Left cardiac atrium (tissue), 4 donors: Measurements from ENCODE around the gene PHKB. TPM values are rescaled to one million over a fixed set of nuclear protein-coding genes. Genes with fewer than 3 reads are reported as not detected.
"Not testable (repeated sequence)": the region's sequence is repeated elsewhere in the genome, so short reads cannot be mapped to it uniquely, and the experiment has no call there.

Experiments used
- ATAC-seq, 2 donors: fragments of 200-7000 bp; cut with Tn5 transposase; one replicate each; pipeline ENCODE4 v1.9.1; 2020; ENCODE audit warnings: mild to moderate bottlenecking in 2 of 2, moderate library complexity in 2 of 2
- DNase-seq: peaks from one replicate; pipeline ENCODE4 v3.0.0-alpha.2; 2020
- intact Hi-C, 2 donors: fragments of 100-400 bp; cut with DNase I; formaldehyde crosslinking; loops; one replicate each; pipeline versions ENCODE4 v1.14.1 to v1.15.1; 2022 to 2023
- long read RNA-seq: library from polyadenylated mRNA; unstranded; transcript quantifications from one replicate; pipeline ENCODE4 v2.0.0, GENCODE V29; 2021
- total RNA-seq, 2 donors: library from RNA; stranded (reverse); fragmentation: NEBNext Ultra II Directional; extraction: Animal tissue kit (Norgen Biotek cat#: 25700); gene quantifications; one replicate each; pipeline ENCODE4 v1.2.1, GENCODE V29; 2021
- donor health status: DM: no; HTN: yes; CAD: no.
- donor health status: DM: no; HTN: yes; CAD: no; lungs with severe emphysema.
- donor health status: DM: yes; HTN: yes; CAD: no.
- donor health status: Dilated cardiomyopathy.

Gene PHKB
- total RNA-seq, result 10 to 100 TPM; 47.7 to 53.5 TPM
- long read RNA-seq, full-length matches to known transcripts, result 33 of 46 reads
- long read RNA-seq, partial matches to known transcripts, result 7 of 46 reads
- long read RNA-seq, other reads (novel, unspliced or antisense), result 6 of 46 reads

DNA sequence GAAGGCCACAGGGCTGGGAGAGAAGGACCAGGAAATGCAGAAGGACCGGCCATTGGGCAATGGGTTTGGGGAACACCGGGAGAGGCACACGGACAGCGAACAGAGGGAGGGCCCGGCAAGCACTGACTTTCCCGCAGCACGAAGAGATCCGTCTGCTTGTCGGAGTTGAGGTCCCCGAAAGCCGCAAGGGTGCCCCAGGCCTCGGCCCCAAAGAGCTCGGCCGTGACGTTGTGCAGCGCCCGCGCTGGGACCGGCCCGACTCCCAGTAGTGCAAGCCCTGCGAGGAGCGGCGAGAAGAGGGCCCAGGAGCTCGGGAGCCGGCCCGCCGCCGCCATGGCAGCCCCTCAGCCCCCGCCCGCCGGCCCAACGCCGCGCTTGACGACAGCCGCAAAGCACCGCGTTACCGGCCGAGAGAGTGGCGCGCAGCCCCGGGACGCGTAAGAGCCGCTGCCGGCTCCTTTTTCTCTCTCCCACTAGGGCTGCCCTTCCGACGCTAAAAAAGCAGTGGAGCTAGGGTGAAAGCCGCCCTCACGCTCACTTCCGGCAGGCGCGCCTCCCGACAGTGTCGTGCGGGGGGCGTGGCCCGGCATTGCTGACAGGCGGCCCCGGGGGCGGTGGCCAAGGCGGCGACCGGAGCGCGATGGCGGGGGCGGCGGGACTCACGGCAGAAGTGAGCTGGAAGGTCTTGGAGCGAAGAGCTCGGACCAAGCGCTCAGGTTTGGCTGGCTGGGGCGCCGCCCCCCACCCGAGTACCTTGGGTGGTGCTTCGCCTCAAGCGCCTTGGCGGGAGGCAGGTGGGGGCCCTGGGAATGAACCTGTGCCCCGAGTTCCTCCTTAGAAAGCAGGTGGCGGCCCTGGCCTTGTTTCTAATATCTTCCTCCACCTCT, at the start of gene PHKB, which contains the start of gene ITFG1:
TSS of gene PHKB (plus strand) at position 621 of the 887 bp plus-strand sequence. CDS start at position 641, 20 bp downstream.
TSS of gene ITFG1 (minus strand) at position 353 of the 887 bp plus-strand sequence. CDS start at position 335, 18 bp downstream.
- DNase-seq (peak; percentile 95), ATAC-seq (peak; percentile 96 to 97)
- intact Hi-C loops, result loop anchor here in 1 of 2 donors (10.0 kb wide), 1 partner anchor 64 kb away; no protein-coding TSS in a partner anchor

DNA sequence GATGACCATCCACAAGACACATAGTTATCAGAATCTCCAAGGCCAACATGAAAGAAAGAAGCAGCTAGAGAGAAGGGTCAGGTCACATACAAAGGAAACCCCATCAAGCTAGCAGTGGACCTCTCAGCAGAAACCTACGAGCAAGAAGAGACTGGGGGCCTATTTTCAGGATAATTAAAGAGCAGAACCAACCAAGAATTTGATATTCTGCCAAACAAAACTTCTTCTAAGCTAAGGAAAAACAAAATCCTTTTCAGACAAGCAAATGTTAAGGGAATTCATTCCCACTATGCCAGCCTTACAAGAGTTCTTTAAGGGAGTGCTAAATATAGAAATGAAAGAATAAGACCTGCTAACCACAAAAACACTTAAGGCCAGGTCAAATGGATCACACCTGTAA, 48.1 kb upstream of the PHKB start:
- DNase-seq, result no peak
- no peak for ATAC-seq
- intact Hi-C loops, result no loop called here

DNA sequence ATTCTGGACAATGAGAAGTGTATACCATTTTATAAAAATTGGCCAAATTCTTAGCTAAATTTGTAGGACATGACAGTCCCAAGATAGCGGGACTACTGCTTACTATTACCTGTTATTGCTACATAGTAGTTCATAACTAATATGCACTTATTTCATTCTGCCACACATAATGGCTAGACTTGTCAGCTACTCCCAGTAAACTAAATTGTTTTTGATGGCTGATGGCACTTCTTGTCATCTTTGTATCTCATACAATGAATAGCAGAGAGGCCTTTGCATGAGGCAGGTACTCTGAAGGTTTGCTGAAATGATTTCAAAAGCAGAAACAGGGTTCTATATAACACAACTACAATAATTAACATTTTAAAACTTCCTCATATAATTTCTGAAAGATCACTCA, 44.3 kb upstream of the PHKB start:
- no peak for ATAC-seq
- intact Hi-C loops, result no loop called here

DNA sequence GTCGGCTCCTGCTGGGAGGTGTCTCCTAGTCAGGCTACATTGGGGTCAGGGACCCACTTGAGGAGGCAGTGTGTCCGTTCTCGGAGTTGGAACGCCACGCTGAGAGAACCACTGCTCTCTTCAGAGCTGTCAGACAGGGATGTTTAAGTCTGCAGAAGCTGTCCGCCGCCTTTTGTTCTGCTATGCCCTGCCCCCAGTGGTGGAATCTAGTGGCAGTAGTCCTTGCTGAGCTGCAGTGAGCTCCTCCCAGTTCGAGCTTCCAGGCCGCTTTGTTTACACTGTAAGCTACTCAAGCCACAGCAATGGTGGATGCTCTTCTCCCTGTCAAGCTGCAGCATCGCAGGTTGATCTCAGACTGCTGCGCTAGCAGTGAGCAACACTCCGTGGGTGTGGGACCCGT, 36.3 kb upstream of the PHKB start:
- ATAC-seq (no peak), DNase-seq (no peak)
- intact Hi-C loops, result no loop called here

More for the DNA sequence above, 44.3 kb upstream of the PHKB start:
- no peak for DNase-seq

DNA sequence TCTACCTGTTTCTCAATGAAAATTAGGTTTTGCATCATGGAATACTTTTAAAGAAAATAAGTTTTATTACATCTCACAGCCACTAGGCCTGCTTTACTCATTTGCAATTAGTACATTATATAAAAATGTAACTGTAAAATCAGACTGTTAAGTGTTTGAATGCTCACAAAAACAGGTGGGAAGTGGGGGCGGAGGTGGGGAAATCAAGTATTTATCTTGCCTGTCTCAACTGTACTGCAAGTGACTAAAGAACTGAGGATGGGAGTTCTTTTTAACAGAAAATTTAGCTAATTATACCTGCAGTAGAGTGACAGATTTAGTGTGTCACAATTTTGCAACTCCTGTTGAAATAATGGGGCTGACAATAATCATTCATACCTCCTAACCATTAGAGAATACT, 34.3 kb upstream of the PHKB start:
- DNase-seq (no peak), ATAC-seq (no peak)
- intact Hi-C loops, result no loop called here

DNA sequence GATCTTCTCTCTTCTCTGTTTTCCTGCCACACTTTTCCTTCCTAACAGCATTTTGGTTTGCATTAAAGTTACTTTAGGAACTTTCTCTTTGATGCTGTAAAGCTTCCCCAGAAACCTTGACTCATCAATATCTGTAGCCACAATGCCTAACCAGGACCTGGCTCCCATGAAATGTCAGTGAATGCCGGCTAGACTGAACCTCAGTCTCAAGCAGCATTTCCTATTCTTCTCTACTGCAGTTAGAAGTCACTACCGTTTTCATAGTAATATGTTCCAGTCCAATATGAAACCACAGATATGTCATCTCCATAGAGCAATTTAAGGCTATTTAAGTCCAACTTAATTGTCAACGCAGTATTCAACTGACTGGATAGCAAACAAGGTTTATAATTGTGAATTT, 29.2 kb upstream of the PHKB start:
- no peak for DNase-seq
- no peak for ATAC-seq
- intact Hi-C loops, result no loop called here

DNA sequence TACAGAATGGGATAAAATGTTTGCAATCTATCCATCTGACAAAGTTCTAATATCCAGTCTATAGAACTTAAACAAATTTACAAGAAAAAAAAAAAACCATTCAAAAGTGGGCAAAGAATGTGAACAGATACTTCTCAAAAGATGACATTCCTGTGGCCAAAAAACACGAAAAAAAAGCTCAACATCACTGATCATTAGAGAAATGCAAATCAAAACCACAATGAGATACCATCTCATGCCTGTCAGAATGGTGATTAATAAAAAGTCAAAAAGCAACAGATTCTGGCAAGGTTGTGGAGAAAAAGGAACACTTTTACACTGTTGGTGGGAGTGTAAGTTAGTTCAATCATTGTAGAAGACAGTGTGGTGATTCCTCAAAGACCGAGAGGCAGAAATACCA, 26.9 kb upstream of the PHKB start:
- DNase-seq, intact Hi-C loops, ATAC-seq: not testable (repeated sequence)

DNA sequence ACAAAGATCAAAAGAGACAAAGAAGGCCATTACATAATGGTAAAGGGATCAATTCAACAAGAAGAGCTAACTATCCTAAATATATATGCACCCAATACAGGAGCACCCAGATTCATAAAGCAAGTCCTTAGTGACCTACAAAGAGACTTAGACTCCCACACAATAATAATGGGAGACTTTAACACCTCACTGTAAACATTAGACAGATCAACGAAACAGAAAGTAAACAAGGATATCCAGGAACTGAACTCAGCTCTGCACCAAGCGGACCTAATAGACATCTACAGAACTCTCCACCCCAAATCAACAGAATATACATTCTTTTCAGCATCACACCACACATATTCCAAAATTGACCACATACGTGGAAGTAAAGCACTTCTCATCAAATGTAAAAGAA, 21.1 kb upstream of the PHKB start:
- intact Hi-C loops, DNase-seq, ATAC-seq: not testable (repeated sequence)

DNA sequence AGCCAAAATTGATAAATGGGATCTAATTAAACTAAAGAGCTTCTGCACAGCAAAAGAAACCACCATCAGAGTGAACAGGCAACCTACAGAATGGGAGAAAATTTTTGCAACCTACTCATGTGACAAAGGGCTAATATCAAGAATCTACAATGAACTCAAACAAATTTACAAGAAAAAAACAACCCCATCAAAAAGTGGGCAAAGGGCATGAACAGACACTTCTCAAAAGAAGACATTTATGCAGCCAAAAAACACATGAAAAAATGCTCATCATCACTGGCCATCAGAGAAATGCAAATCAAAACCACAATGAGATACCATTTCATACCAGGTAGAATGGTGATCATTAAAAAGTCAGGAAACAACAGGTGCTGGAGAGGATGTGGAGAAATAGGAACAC, 18.2 kb upstream of the PHKB start:
- ATAC-seq, DNase-seq, intact Hi-C loops: not testable (repeated sequence)

DNA sequence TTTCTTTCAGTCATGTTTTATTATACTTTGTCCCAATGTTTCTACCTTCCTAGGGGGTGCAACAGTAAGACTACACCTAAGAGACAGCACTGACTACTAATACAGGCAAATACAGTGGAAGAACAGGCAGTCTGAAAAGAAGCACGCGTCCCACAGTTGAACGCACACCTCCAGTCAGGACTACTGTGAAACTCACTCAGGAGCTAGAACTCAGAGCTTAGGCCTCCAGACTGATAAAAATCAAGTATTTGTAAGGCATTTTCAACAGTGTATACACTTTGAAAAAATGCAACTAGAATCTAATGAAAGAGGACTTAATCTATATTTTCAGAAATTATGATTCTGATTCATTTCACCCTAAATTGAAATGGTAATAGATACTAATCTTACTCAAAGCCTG, 14.7 kb upstream of the PHKB start:
- intact Hi-C loops, result no loop called here

DNA sequence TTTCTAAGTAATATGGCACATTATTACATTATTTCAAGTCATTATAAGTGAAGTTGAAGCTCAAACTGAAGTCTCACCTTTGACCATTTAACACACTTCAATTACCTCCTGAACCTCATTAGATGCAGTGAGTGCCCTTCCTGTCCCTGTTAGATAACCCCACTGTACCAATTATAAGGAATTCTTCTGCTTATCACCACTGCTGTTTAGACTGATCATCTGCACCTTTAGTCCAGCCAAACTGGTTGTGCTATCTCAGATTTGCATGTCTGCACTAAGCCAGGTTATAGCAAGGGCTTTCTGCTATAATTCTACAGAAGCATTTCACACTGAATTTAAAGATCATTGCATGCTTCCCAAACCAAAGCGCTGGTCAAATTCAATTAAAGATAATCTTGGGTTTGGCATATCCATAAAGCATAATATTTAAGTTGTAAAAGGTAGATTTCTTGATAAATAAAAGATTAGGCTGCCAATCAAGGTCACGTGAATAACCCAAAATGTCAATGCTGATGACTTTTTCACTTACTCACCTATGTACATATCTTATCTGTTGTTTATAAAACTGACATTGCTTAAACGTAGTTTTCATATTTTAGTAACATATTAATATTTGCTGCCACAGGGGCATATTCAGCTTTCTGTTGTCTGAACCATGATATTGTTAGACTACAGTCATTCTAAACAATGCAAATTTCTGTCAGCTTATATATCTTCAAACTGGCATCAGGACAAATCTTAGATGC, 12.1 kb upstream of the PHKB start:
- intact Hi-C loops, result no loop called here
- ATAC-seq (no peak), DNase-seq (no peak)

More for the DNA sequence above, 14.7 kb upstream of the PHKB start:
- ATAC-seq, result no peak
- DNase-seq, result no peak

DNA sequence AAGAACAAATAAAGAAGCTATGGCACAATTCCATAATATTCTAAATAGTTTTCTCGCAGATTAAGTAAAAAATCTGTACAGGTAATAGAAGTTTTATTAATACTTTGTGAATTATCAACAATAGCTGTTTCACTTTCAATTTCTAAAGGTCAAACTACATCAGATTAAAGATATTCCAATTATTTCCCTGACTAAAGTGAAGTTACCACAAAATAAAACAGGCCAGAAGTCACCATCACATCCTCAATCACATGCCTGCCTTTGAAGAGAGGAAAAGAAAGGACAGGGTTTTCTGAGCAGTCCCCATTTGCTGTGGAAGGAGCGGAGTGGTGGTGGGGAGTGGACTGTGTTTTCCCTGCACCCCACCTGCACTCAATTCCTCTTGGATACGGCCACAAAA, 11.3 kb upstream of the PHKB start:
- no peak for DNase-seq
- no peak for ATAC-seq

DNA sequence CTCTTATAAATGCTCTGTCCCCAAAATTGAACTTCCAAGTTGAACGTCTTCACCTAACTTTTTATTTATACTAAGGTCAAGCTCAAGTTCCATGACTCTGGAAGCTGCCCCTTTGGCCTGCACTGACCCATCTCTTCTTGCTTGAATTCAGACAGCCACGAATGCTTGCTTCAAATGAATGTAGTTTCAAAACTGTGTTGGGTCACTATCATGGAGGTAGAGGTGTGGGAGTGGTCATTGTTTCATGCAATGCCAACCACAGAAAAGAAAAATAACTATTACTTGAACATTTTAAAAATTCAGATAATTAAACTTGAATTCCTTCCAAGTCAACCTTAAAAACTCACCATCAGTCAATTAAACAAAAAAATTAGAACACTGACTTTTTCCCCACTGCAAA, 2.8 kb upstream of the PHKB start:
- intact Hi-C loops, result loop anchor here in 1 of 2 donors (10.0 kb wide), 1 partner anchor 64 kb away; no protein-coding TSS in a partner anchor
- no peak for ATAC-seq
- DNase-seq, result no peak

More for the DNA sequence above, 11.3 kb upstream of the PHKB start:
- intact Hi-C loops, result loop anchor here in 1 of 2 donors (10.0 kb wide), 1 partner anchor 55 kb away; no protein-coding TSS in a partner anchor

DNA sequence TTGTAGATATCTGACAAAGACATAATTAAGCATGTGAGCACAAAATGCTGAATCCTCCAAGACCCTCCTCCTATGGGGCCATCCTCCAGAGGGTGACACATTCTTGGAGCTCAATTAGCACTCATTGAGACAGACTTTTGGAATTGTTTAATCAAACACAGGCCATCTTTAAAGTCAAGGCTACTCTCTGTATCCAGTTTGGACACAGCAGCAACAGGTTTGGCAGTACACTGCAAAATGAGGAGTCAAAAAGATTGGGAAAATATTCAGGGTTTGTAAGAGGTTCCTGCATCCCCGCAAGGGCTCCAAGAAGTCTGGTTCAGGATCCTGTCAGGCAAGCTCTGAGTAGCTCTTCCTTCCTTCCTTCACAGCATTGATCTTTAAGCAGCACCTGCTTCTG, 1.5 kb upstream of the PHKB start:
- no peak for ATAC-seq
- intact Hi-C loops, result loop anchor here in 1 of 2 donors (10.0 kb wide), 2 partner anchors 65 kb away; no protein-coding TSS in a partner anchor

DNA sequence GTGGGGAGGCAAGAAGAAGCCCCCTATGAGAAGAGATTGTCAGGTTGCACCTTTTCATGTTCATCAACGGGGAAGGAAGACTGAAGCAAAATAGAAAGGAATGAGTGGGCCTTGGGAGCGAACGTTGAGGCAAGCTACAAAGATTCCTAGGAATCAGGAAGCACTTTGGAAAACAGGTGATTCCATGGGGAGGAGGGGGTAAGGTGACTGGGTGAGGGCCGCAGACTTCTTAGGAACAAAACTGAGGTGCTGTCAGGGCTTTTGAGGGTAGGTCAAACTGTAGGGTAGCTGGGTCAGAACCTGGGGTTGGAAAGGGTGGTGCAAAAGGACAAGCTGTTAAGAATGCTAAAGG, 796 bp upstream of the PHKB start:
- DNase-seq, result no peak
- ATAC-seq, result no peak
- intact Hi-C loops, result loop anchor here in 1 of 2 donors (10.0 kb wide), 1 partner anchor 64 kb away; no protein-coding TSS in a partner anchor

More for the DNA sequence above, 1.5 kb upstream of the PHKB start:
- no peak for DNase-seq

DNA sequence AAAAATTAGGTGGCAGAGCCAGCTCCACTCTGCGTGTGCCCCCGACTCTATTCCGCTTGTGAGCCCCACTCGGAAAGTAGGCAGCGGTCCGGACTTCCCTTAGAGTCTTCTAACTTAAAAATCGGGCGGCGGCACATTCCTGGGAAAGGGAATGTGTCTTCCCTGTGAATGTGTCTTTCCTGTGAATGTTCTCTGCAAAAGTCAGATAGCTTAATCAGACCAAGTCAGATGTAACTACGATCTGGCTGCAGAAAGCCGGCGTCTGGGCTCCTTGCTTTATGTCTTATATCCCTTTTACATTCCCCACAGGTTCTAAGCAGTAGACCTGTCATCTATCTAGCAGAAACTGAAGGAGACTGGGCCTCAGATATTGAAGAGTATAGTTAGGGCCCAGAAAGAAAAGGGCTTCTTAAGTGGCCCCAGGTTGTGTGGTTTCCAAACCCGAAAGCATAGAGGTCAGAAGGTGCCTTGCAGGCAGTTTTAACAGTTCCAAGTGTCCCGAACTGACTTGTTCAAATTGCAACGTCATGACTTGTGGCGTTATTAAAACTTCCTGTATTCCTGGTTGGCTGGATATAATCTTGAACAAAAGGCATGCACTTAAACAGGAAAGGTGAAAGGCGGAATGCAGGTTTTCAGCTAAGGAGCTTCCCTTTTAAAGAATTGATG, 601 bp downstream of the PHKB start:
- ATAC-seq (peak; percentile 36 to 50), DNase-seq (no peak)
- intact Hi-C loops, result loop anchor here in 1 of 2 donors (10.0 kb wide), 1 partner anchor 63 kb away; no protein-coding TSS in a partner anchor

DNA sequence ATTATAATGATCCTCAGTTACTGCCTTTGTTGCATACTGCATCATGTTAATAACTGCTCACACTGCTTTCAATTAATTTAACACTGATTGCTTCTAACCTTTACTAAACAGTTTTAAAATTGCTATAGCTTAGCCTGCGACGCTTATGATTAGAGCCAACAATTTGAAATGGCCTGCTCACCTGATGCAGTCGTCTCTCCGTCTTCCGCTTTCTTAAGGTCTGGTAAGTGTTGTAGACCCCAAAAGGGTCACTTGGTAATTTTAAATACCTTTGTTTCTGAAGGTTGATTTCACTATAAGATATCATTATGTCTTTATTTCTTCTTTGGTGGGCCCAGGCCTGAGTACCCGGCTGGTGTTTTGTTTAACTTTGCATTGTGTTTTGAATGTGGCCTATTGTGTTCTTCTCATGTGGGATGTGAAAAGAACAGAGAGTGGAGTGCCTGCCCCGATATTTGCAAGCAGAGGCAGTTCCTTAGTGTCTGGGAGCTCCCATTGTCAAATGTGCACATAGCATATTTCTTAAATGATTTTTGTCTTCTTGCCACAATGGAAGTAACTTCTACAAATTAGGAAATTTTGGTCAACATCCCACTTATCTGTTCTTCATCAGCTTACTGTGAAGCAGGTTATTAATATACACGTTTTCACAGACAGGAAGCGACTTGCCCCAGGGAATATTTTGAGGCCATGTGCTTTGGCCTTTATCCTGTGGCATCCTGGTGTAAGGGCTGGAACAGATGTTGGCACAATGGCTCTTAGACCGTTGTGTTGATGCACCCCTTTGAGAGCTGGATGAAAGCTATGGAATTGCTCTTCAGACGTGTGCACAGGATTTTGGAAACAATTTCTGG, 2.9 kb downstream of the PHKB start:
- intact Hi-C loops, result loop anchor here in 1 of 2 donors (10.0 kb wide), 1 partner anchor 61 kb away; no protein-coding TSS in a partner anchor
- ATAC-seq, result no peak

More for the DNA sequence above, 2.9 kb downstream of the PHKB start:
- no peak for DNase-seq
